Activated CD8-positive, alpha-beta memory T cell treated with anti-CD3 and anti-CD28 coated beads, Interleukin-2, amount 50 U/mL, for 24 hours (primary cell): ENCODE data around the gene SUSD3.
"Not testable (repeated sequence)": the region's sequence is repeated elsewhere in the genome, so short reads cannot be mapped to it uniquely, and the experiment has no call there.

Experiments used
- DNase-seq: peaks from one replicate; pipeline ENCODE4 v3.0.0-alpha.2; 2020; ENCODE audit errors: extremely low read depth

SUSD3 gene

DNA sequence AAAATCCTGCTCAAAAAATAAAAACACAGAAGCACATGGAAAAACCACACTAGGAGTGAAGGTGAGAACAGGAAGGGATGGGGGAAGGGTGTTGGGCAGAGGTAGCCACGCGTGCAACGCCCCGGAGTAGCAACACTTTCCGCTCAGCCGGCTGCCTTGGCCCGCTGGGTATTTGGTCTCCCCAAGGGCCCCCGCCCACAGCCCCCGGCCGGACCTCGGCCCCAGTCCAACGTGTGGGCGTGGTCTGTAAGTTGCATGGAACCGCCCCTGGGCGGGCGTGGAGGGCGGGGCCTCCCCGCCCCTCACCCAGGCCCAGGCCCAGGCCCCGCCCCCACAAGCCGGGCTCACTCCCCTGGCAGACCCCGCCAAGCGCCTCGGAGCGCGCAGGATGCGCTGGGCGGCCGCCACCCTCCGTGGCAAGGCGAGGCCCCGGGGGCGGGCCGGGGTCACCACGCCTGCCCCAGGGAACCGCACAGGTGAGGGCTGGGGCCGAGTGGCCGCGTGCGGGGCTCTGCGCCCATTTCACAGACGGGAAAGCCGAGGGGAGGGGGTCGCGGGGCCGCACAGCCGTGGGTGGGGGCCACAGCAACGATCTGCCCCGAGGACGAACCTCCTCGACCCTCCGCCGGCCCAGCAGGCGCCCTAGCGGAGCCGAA, at the start of gene SUSD3:
Gene SUSD3, plus strand, starts transcription at position 347 of the 656 bp plus-strand sequence. Its CDS starts 42 bp downstream, at position 389.
- no peak for DNase-seq

DNA sequence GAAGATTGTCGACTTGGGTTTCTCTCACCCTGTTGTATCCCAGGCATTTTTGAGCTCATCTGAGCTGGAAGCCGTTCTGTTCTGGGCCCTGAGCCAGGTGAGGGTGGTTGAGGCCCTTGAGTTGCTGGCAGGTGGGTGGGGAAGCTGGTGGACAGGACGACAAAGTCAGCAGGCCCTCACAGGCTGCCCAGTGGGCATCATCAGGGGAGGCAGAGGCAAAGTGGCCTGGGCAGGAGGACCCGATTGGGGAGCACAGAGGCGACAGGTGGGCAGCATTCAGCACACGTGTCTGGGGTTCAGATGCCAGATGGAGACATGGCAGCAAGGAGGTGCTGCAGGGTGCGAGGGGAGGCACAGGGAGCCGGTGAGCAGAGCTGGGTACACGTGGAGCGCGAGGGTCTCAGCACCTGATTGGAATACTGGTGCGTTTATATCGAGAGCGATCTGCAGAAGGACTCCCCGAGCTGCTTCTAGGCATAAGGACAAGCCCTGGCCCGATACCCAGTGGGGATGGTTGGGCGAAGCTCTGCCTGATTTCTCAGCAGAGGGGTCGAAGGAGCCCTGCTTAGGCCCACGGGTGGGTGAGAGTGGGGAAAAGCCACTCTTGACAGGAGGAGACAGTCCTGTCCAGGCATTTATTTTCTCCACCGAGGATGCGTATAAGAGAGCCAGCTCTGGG, 49.0 kb upstream of the SUSD3 start:
- DNase-seq = no peak

DNA sequence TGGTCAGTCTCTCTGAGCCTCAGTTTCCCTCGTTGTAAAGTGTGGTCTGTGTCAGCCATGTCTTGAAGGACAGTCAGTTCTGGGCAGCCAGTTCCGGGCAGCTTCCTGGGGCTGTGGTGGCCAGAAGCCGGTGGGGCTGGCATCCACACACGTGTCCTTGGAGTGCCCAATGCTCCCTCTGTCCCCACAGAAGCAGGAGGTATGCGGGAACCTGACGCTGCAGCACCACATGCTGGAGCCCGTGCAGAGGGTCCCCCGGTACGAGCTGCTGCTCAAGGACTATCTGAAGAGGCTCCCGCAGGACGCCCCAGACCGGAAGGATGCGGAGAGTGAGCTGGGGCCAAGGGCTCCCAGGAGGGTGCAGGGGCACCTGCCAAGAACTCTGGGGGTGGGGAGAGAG, 48.4 kb upstream of the SUSD3 start:
- DNase-seq = no peak

DNA sequence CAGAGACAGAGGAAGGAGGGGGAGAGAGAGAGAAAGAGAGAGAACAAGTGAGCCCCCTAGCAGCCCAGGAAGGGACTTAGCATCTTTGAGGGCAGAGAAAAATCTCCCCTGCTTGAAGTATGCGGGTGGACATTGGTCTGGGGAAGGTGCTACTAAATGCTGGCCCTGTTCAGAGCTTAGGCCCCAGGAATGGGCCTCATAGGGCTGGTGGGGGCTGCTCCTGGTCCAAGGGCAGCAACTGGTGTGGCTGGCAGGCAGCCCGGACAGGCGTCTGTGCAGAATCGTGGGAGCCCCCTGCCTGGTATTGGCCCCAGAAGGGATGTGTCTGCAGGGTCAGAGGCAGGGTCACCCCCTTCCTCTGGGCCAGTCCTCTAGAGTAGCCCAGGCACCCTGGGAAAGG, 47.8 kb upstream of the SUSD3 start:
- no peak for DNase-seq

DNA sequence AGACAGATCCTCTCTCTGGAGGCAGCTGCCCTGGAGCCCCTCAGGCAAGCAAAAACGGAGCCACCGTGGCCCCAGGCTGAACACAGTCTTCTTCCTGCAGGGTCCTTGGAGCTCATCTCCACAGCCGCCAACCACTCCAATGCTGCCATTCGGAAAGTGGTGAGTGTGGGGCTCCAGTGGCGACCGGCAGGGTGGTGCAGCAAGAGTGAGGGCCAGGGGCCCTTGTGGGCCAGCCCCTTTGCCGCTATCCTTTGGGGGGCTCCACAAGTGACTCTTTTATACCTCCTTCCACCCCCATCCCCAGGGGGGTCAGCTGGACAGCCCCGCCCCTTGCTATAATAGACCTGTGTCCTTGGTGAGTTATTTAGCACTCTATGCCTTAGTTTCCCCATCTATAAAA, 47.4 kb upstream of the SUSD3 start:
- DNase-seq = no peak

DNA sequence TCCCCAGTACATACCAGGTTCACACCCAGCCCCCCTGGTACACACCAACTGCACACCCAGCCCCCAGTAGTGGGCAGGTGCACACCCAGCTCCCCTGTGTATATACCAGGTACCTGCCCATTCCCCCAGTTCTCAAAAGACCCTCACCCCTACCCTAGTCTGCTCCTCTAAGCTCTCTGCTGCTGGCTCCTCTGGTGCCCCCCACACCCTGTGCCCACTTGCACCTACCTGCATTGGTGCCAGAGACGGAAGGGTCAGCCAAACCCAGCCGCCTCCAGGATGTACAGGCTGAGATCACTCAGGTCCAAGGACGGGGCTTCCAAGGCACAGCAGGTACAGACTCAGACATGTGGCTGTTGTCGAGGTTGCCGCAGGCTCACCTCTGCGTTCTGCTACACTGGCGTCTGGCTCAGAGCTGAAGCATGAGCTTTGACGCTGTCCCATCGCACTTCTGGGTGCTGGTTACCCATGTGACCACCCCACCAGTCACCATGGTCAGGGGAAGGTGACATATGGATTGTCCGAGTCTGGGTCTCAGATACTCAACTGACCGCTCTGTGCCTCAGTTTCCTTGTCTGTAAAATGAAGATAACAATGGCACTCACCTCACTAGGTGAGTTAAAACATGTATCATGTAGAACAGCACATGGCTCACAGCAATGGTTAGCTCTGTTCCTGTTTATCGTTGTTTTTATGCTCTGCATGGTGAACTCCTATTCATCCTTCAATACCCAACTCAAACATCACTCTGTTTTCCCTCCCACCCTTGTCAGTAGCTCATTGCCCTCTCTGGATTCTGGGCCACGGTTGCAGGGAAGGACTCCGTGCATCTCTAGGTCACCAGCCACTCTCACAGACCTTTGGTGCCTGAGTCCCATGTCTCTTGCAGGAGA, 45.3 kb upstream of the SUSD3 start:
- DNase-seq = no peak

- DNase-seq = no peak
Measured at GRCh38 chr9:93013856-93014582, 44.5 kb upstream of the SUSD3 start.

DNA sequence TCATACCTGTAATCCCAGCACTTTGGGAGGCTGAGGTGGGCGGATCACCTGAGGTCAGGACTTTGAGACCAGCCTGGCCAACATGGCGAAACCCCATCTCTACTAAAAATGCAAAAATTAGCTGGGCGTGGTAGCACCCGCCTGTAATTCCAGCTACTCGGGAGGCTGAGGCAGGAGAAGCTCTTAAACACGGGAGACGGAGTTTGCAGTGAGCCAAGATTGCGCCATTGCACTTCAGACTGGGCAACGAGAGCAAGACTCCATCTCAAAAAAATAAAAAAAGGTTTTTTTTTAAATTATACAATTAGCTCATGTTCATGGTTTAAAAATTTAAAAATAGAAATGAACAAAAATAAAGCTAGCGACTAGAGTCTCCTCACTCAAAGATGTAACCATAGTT, 43.3 kb upstream of the SUSD3 start:
- not testable (repeated sequence) for DNase-seq

- no peak for DNase-seq
Measured at GRCh38 chr9:93017621-93018020, 40.9 kb upstream of the SUSD3 start.

GRCh38 chr9:93020151-93020550, 38.4 kb upstream of the SUSD3 start:
- no peak for DNase-seq

GRCh38 chr9:93020771-93021670, 37.5 kb upstream of the SUSD3 start:
- DNase-seq = no peak

- no peak for DNase-seq
Measured at GRCh38 chr9:93022066-93022465, 36.4 kb upstream of the SUSD3 start.

DNA sequence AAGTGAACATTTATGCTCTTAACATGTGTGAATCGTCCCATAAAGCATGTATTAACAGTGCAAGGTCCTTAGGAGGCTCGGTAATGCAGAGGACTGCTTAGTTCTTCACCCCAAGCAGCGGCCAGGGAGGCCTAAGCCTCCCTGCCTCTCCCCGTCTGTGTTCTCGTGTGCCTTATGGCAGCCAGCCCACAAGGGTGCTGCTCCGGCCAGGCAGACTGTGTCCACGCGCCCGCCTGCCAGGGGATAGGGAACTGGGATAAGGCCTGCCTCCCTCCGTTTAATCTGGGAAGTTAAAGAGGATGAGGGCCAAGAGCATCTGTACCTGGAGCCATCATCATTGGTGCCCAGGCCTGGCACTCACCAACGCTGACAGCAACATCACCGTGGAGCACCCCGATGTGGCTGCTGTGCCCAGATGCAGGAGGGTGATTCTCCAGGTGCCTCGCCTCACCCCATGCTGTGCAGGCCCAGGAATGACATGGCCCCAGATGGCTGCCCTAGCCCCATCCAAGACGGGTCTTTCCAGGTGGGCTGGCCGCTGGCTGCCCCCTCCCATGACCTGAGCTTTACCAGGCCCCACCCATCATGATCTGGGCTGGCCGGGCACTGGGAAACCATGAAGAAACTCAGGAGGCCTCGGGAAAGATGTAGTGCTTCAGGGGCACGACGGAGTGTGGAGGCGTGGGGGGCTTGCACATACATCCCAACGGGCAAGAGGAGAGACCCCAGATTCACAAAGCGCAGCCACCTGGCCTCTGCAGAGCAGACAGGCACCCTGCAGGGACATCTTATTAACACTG, 35.6 kb upstream of the SUSD3 start:
- DNase-seq = no peak

DNA sequence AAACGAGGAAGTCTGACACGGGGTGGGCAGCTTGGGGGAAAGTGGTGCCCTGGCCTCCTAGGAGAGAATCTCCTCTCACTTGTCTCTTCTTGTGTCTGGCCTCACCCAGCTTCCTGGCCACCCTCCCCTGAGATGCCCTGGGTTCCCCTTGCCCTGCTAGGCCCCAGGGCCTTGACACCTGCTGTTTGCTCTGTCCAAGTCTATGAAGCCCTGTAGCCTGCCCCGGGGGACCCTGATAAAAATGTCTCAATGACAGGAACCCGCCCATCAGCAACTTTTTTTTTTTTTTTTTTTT, 35.0 kb upstream of the SUSD3 start:
- no peak for DNase-seq

DNA sequence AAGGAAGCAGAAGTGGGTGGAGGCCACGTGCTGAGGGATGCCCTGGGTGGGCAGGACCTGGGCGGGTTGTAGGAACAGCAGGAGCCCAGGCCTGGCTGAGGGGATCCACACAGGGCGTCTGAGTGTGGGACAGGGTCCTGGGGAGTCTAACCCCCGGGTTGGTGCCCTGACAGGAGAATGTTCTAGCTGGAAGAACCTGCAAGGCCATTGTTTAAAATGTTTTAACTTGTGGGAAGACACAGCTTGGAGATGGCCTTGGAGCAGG, 33.9 kb upstream of the SUSD3 start:
- DNase-seq = no peak

- no peak for DNase-seq
Measured at GRCh38 chr9:93024986-93025630, 33.4 kb upstream of the SUSD3 start.

DNA sequence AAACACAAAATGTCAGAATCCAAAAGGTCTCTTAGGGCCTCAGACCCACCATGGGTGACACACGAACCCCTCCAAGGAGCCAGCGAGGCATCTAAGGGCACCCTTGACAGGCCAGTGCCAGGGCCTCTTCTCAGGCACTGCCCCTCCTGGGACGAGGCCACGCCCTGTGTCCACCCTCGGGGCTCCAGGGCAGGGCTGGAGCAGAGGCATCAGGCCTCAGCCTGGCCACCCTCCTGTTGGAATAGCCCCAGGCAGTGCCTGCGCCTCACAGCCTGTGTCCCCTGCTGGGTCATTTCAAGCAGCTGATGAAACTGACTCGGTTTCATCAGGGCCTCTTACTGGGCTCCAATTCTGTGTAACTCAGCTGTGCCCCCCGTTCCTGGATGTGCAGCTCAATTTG, 32.8 kb upstream of the SUSD3 start:
- DNase-seq = no peak

DNA sequence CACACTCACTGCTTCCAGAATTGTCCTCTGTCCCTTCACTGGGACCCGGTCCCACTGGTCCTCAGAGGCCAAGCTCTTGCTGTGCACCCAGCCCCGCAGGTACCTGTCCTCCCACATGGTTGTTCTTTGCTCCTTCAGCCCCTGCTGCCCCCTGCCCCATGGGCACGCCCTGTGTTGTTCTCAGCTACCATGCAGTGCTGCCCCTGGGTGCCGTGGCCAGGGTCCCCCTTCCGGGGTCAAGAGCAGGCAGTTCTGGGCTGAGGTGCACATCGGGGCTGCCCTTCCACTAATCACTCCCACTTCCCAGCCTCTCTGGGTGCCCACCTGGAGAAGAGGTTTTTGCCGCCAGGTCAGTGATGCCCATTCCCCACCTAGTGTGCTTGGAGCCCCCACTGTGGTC, 31.9 kb upstream of the SUSD3 start:
- no peak for DNase-seq

DNA sequence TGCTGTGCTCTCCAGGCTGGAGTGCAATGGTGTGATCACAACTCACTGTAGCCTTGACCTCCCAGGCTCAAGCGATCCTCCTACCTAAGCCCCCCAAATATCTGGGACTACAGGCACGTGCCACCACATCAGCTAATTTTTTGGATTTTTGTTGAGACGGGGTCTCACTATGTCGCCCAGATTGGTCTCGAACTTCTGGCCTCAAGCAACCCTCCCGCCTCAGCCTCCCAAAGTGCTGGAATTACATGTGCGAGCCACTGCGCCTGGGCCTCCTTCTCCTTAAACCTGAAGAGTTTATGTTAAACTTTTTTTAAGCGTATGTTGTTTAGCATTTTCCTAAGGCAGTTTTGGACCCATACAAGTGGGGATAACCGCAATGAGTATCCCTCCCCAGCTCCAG, 30.8 kb upstream of the SUSD3 start:
- DNase-seq = no peak

DNA sequence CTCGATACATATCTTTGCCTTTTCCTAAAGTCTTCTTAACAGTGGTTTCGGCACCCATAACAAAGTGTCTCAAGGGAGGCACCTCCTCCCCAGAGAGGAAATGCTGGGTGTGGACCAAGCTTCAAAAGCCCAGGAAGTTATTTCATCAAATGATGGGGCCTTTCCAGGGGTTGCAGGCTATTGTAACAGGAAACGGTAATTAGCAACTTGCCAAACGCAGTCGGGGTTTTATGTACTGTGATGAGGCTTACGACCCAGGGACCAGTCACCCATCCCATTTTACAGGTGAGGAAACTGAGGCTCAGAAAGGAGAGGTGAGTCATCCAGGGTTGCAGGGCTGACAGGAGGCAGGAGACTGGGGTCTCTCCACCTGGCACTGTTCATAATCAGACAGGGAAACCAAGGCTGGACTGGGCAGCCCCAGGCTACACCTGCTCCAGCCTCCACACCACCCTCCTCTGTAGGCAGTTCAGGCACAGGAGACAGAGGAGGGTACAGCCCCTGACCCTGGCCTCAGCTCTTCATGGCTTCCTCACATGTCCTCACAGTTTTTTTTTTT, 30.0 kb upstream of the SUSD3 start:
- no peak for DNase-seq
